ENCODE measurements around the gene SPATS2L.

- no peak for TF ChIP-seq YY1 (IDR thresholded peaks at IDR 0.05; ENCODE audit: insufficient read depth, insufficient read length)
- no peak for TF ChIP-seq ZNF274 (IDR thresholded peaks at IDR 0.05; ENCODE audit: low read depth, low read length)
Observed at GRCh38 chr2:200404615-200405014, 98.1 kb downstream of the SPATS2L start.

Measured in NT2/D1 (cell line).